K562 (cell line): ENCODE measurements around the gene SUSD5.

Source experiments
- FOSL1 ChIP-seq: fragments of 200-800 bp; sonication (Bioruptor generic); conservative IDR thresholded peaks from 2 replicates; pipeline ENCODE4 v1.6.1; 2016; ENCODE audit warnings: missing genetic modification characterization, missing compliant biosample characterization
- FOXA3 ChIP-seq, 2 experiments: fragments of 450-650 bp in 1 of 2; sonication (generic) in 1 of 2; formaldehyde crosslinking; IDR thresholded peaks in 1 of 2; conservative IDR thresholded peaks in 1 of 2; 2 replicates each; pipeline versions ENCODE4 v1.4.0 to v1.8.0; 2020 to 2022; ENCODE audit warnings: mild to moderate bottlenecking in 2 of 2, missing genetic modification reagents in 1 of 2
- JUN ChIP-seq, 2 experiments: sonication (generic) in 1 of 2; formaldehyde crosslinking in 1 of 2; IDR thresholded peaks; 2 replicates each; pipeline versions ENCODE4 v1.6.1 to v1.8.0; 2012 to 2022; ENCODE audit warnings: borderline replicate concordance in 2 of 2, mild to moderate bottlenecking in 2 of 2, improper control_type of control experiment in 1 of 2, low read depth in 1 of 2, low read length in 1 of 2, missing genetic modification reagents in 1 of 2
- KLF6 ChIP-seq: fragments of 250-450 bp; sonication (Bioruptor Pico); IDR thresholded peaks from 2 replicates; pipeline ENCODE4 v1.4.0; 2020; ENCODE audit warnings: mild to moderate bottlenecking, moderate library complexity, borderline replicate concordance
- MTA3 ChIP-seq: fragments of 450-650 bp; formaldehyde crosslinking; IDR thresholded peaks from 2 replicates; pipeline ENCODE4 v1.6.1; 2017; ENCODE audit warnings: mild to moderate bottlenecking, borderline replicate concordance
- NFIC ChIP-seq: fragments of 450-650 bp; IDR thresholded peaks from 2 replicates; pipeline ENCODE4 v1.6.1; 2017; ENCODE audit warnings: mild to moderate bottlenecking, inconsistent platforms
- POLR2A ChIP-seq: fragments of 450-650 bp; conservative IDR thresholded peaks from 2 replicates; pipeline ENCODE4 v1.6.1; 2016
- POLR2AphosphoS2 ChIP-seq: IDR thresholded peaks from 2 replicates; pipeline ENCODE4 v1.6.1; 2012; ENCODE audit warnings: low read length, improper control_type of control experiment
- ZNF507 ChIP-seq: conservative IDR thresholded peaks from 2 replicates; pipeline ENCODE4 v1.6.1; 2017; ENCODE audit warnings: missing genetic modification characterization, missing compliant biosample characterization
- TF ChIP-seq, protein P1 (sequence below), 2 experiments: IDR thresholded peaks in 1 of 2; conservative IDR thresholded peaks in 1 of 2; 2 replicates each; pipeline ENCODE4 v1.6.1; 2016; ENCODE audit warnings: low read depth in 2 of 2, mild to moderate bottlenecking in 1 of 2, missing compliant biosample characterization in 1 of 2, missing genetic modification characterization in 1 of 2, moderate library complexity in 1 of 2
- TF ChIP-seq, protein P2 (sequence below): sonication (generic); formaldehyde crosslinking; IDR thresholded peaks from 2 replicates; pipeline ENCODE4 v1.9.0; 2022; ENCODE audit warnings: mild to moderate bottlenecking, missing genetic modification reagents

DNA sequence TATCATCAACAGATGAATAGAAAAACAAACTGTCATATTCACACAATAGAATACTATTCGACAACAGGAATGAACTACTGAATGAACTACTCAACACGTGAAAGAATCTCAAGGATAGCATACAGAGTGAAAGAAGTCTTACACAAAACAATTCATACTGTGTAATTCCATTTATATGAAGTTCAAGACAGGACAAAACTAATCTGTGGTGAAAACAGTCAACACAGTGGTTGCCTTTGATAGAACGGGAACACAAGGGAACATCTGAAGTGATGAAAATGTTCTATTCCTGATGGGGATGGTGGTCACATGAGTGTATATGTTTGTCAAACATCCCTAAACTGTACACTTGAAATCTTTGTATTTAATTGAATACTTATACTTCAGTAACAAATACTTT, 2.6 kb upstream of the SUSD5 start:
- TF ChIP-seq MTA3: no peak
- TF ChIP-seq POLR2A: no peak
- TF ChIP-seq, protein P1, sequence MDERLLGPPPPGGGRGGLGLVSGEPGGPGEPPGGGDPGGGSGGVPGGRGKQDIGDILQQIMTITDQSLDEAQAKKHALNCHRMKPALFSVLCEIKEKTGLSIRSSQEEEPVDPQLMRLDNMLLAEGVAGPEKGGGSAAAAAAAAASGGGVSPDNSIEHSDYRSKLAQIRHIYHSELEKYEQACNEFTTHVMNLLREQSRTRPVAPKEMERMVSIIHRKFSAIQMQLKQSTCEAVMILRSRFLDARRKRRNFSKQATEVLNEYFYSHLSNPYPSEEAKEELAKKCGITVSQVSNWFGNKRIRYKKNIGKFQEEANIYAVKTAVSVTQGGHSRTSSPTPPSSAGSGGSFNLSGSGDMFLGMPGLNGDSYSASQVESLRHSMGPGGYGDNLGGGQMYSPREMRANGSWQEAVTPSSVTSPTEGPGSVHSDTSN (CRISPR knock-in tag; IDR thresholded peaks at IDR 0.05; ENCODE audit: low read depth): no peak
- TF ChIP-seq, protein P1 (tag; conservative IDR thresholded peaks at IDR 0.05; ENCODE audit: low read depth): no peak
- no peak for TF ChIP-seq JUN (IDR thresholded peaks at IDR 0.05; ENCODE audit: borderline replicate concordance, low read depth, low read length)
- TF ChIP-seq JUN (CRISPR knock-in tag; IDR thresholded peaks at IDR 0.05; ENCODE audit: borderline replicate concordance): no peak
- no peak for TF ChIP-seq ZNF507
- no peak for TF ChIP-seq FOXA3 (CRISPR knock-in tag; conservative IDR thresholded peaks at IDR 0.05 in 1 of 2, IDR thresholded peaks at IDR 0.05 in 1 of 2)
- no peak for TF ChIP-seq NFIC
- TF ChIP-seq, protein P2, sequence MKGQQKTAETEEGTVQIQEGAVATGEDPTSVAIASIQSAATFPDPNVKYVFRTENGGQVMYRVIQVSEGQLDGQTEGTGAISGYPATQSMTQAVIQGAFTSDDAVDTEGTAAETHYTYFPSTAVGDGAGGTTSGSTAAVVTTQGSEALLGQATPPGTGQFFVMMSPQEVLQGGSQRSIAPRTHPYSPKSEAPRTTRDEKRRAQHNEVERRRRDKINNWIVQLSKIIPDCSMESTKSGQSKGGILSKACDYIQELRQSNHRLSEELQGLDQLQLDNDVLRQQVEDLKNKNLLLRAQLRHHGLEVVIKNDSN: no peak
- TF ChIP-seq POLR2AphosphoS2: no peak
- TF ChIP-seq FOSL1 (tag): no peak
- TF ChIP-seq KLF6 (CRISPR knock-in tag): no peak
